Activated naive CD8-positive, alpha-beta T cell (primary cell): ENCODE results near the gene SLC9A6.

ENCODE experiments used
- H3K27ac Mint-ChIP-seq: one replicate; pipeline ENCODE4 v1.8.0; 2021; ENCODE audit warnings: mixed read lengths
- H3K27me3 Mint-ChIP-seq: one replicate; pipeline ENCODE4 v1.8.0; 2021; ENCODE audit warnings: mixed read lengths
- H3K36me3 Mint-ChIP-seq: one replicate; pipeline ENCODE4 v1.8.0; 2021; ENCODE audit warnings: mixed read lengths
- H3K4me1 Mint-ChIP-seq: one replicate; pipeline ENCODE4 v1.8.0; 2021; ENCODE audit warnings: low read depth, mixed read lengths
- H3K4me3 Mint-ChIP-seq: one replicate; pipeline ENCODE4 v1.8.0; 2021; ENCODE audit warnings: mild to moderate bottlenecking, mixed read lengths
- H3K9me3 Mint-ChIP-seq: one replicate; pipeline ENCODE4 v1.8.0; 2021; ENCODE audit warnings: low read depth, mixed read lengths

SLC9A6 gene

GRCh38 chrX:136015016-136015415 lies 29.8 kb downstream of the SLC9A6 start:
- Mint-ChIP-seq H3K36me3 (no peaks in the 10 kb centered on the region), H3K9me3 (no peaks in the 10 kb centered on the region)

GRCh38 chrX:136016881-136017280 lies 31.6 kb downstream of the SLC9A6 start:
- Mint-ChIP-seq H3K4me1 (no peaks in the 10 kb centered on the region), H3K9me3 (no peaks in the 10 kb centered on the region), H3K36me3 (no peaks in the 10 kb centered on the region), H3K4me3 (no peak overlapping the region), H3K27me3 (no peaks in the 10 kb centered on the region), H3K27ac (no peak overlapping the region)

More at GRCh38 chrX:136015016-136015415, 29.8 kb downstream of the SLC9A6 start:
- no peaks in the 10 kb centered on the region for H3K4me1 Mint-ChIP-seq
- H3K4me3 Mint-ChIP-seq, result no peak overlapping the region
- no peaks in the 10 kb centered on the region for H3K27me3 Mint-ChIP-seq
- H3K27ac Mint-ChIP-seq, result no peak overlapping the region

GRCh38 chrX:136019226-136019625 lies 34.0 kb downstream of the SLC9A6 start:
- H3K9me3 Mint-ChIP-seq, result no peaks in the 10 kb centered on the region
- H3K36me3 Mint-ChIP-seq, result no peaks in the 10 kb centered on the region
- H3K4me1 Mint-ChIP-seq, result peaks cover 1% of the 10 kb centered on the region
- H3K27me3 Mint-ChIP-seq, result no peaks in the 10 kb centered on the region
- H3K4me3 Mint-ChIP-seq, result no peak overlapping the region
- no peak overlapping the region for H3K27ac Mint-ChIP-seq

GRCh38 chrX:136021160-136021559 lies 35.9 kb downstream of the SLC9A6 start:
- Mint-ChIP-seq H3K9me3 (no peaks in the 10 kb centered on the region), H3K4me3 (no peak overlapping the region), H3K36me3 (no peaks in the 10 kb centered on the region), H3K27ac (peak overlapping the region; percentile 29), H3K27me3 (no peaks in the 10 kb centered on the region), H3K4me1 (peaks cover 1% of the 10 kb centered on the region)

GRCh38 chrX:136021903-136022302 lies 36.7 kb downstream of the SLC9A6 start:
- Mint-ChIP-seq H3K27me3 (no peaks in the 10 kb centered on the region), H3K27ac (peak overlapping the region; percentile 16), H3K4me3 (no peak overlapping the region), H3K9me3 (no peaks in the 10 kb centered on the region), H3K4me1 (peaks cover 1% of the 10 kb centered on the region), H3K36me3 (no peaks in the 10 kb centered on the region)

GRCh38 chrX:136025091-136025490 lies 39.9 kb downstream of the SLC9A6 start:
- Mint-ChIP-seq H3K4me3 (no peak overlapping the region), H3K27me3 (no peaks in the 10 kb centered on the region), H3K9me3 (no peaks in the 10 kb centered on the region), H3K27ac (no peak overlapping the region), H3K4me1 (peaks cover 1% of the 10 kb centered on the region), H3K36me3 (no peaks in the 10 kb centered on the region)

GRCh38 chrX:136028383-136028984 lies 43.2 kb downstream of the SLC9A6 start:
- Mint-ChIP-seq H3K4me3 (no peak overlapping the region), H3K4me1 (peaks cover under 1% of the 10 kb centered on the region), H3K27ac (no peak overlapping the region)

GRCh38 chrX:136029766-136030165 lies 44.5 kb downstream of the SLC9A6 start:
- Mint-ChIP-seq H3K4me3 (no peak overlapping the region), H3K27ac (no peak overlapping the region)

More at GRCh38 chrX:136028383-136028984, 43.2 kb downstream of the SLC9A6 start:
- Mint-ChIP-seq H3K9me3 (no peaks in the 10 kb centered on the region), H3K36me3 (no peaks in the 10 kb centered on the region), H3K27me3 (no peaks in the 10 kb centered on the region)

GRCh38 chrX:136030303-136031191 lies 45.3 kb downstream of the SLC9A6 start:
- Mint-ChIP-seq H3K9me3 (no peaks in the 10 kb centered on the region), H3K27me3 (no peaks in the 10 kb centered on the region), H3K36me3 (no peaks in the 10 kb centered on the region), H3K4me1 (no peaks in the 10 kb centered on the region), H3K27ac (no peak overlapping the region), H3K4me3 (no peak overlapping the region)

More at GRCh38 chrX:136029766-136030165, 44.5 kb downstream of the SLC9A6 start:
- Mint-ChIP-seq H3K4me1 (no peaks in the 10 kb centered on the region), H3K36me3 (no peaks in the 10 kb centered on the region), H3K27me3 (no peaks in the 10 kb centered on the region), H3K9me3 (no peaks in the 10 kb centered on the region)

- H3K27ac Mint-ChIP-seq, result no peak overlapping the region
- no peaks in the 10 kb centered on the region for H3K36me3 Mint-ChIP-seq
- H3K4me1 Mint-ChIP-seq, result no peaks in the 10 kb centered on the region
- H3K4me3 Mint-ChIP-seq, result no peak overlapping the region
- no peaks in the 10 kb centered on the region for H3K9me3 Mint-ChIP-seq
- no peaks in the 10 kb centered on the region for H3K27me3 Mint-ChIP-seq
These were observed 46.4 kb downstream of the SLC9A6 start for GRCh38 chrX:136031626-136032025.

GRCh38 chrX:136032370-136032769 lies 47.1 kb downstream of the SLC9A6 start:
- Mint-ChIP-seq H3K4me1 (no peaks in the 10 kb centered on the region), H3K36me3 (no peaks in the 10 kb centered on the region), H3K4me3 (no peak overlapping the region), H3K27me3 (no peaks in the 10 kb centered on the region), H3K9me3 (no peaks in the 10 kb centered on the region), H3K27ac (no peak overlapping the region)

- no peaks in the 10 kb centered on the region for H3K4me1 Mint-ChIP-seq
- H3K4me3 Mint-ChIP-seq, result no peak overlapping the region
- no peaks in the 10 kb centered on the region for H3K27me3 Mint-ChIP-seq
- no peaks in the 10 kb centered on the region for H3K9me3 Mint-ChIP-seq
- H3K27ac Mint-ChIP-seq, result no peak overlapping the region
- no peaks in the 10 kb centered on the region for H3K36me3 Mint-ChIP-seq
These were observed 49.4 kb downstream of the SLC9A6 start for GRCh38 chrX:136034668-136035067.

GRCh38 chrX:136035663-136036062 lies 50.4 kb downstream of the SLC9A6 start:
- Mint-ChIP-seq H3K36me3 (no peaks in the 10 kb centered on the region), H3K27me3 (no peaks in the 10 kb centered on the region), H3K4me3 (no peak overlapping the region), H3K27ac (no peak overlapping the region), H3K4me1 (no peaks in the 10 kb centered on the region), H3K9me3 (no peaks in the 10 kb centered on the region)

GRCh38 chrX:136039485-136039884 lies 54.2 kb downstream of the SLC9A6 start:
- H3K4me3 Mint-ChIP-seq, result no peak overlapping the region
- no peak overlapping the region for H3K27ac Mint-ChIP-seq
- H3K9me3 Mint-ChIP-seq, result no peaks in the 10 kb centered on the region

GRCh38 chrX:136039968-136040367 lies 54.7 kb downstream of the SLC9A6 start:
- no peaks in the 10 kb centered on the region for H3K4me1 Mint-ChIP-seq
- no peaks in the 10 kb centered on the region for H3K36me3 Mint-ChIP-seq
- H3K27me3 Mint-ChIP-seq, result no peaks in the 10 kb centered on the region
- no peaks in the 10 kb centered on the region for H3K9me3 Mint-ChIP-seq
- no peak overlapping the region for H3K27ac Mint-ChIP-seq
- no peak overlapping the region for H3K4me3 Mint-ChIP-seq

More at GRCh38 chrX:136039485-136039884, 54.2 kb downstream of the SLC9A6 start:
- no peaks in the 10 kb centered on the region for H3K4me1 Mint-ChIP-seq
- no peaks in the 10 kb centered on the region for H3K27me3 Mint-ChIP-seq
- H3K36me3 Mint-ChIP-seq, result no peaks in the 10 kb centered on the region
